PC-3 (cell line): ENCODE data around the gene GDPD5. TPM values are rescaled to one million over a fixed set of nuclear protein-coding genes. Genes with fewer than 3 reads are reported as not detected.

Source experiments
- ATAC-seq: fragments of 200-7000 bp; cut with Tn5 transposase; 2 replicates; pipeline ENCODE4 v1.9.1; 2020; ENCODE audit warnings: mild to moderate bottlenecking, moderate library complexity
- BruUV-seq: library from RNA; stranded (reverse); fragments of 400-500 nt; replicated peaks from 2 replicates; lab custom pipeline; 2021; lab: Mats Ljungman, UMichigan
- CTCF ChIA-PET: fragments of 300-600 bp; sonication (Branson Sonifier 250); formaldehyde crosslinking; loops from one replicate; lab custom pipeline; 2022; ENCODE audit warnings: antibody characterized with exemption; lab: Charles Lee
- POLR2A ChIA-PET: fragments of 300-600 bp; sonication (Branson Sonifier 250); formaldehyde crosslinking; loops from one replicate; lab custom pipeline; 2022; ENCODE audit warnings: antibody characterized with exemption; ENCODE audit not compliant: unreplicated experiment; lab: Charles Lee
- DNase-seq: peaks from one replicate; pipeline ENCODE4 v3.0.0-alpha.2; 2015
- H2AFZ ChIP-seq: fragments of 300-600 bp; sonication (generic); 2 replicates; pipeline ENCODE4 v1.6.0; 2016; ENCODE audit warnings: antibody characterized with exemption, low read length
- H3F3A ChIP-seq: fragments of 300-600 bp; sonication (generic); one replicate; pipeline ENCODE4 v1.6.0; 2017; ENCODE audit warnings: antibody characterized with exemption, low read length, control low read depth, mild to moderate bottlenecking; ENCODE audit not compliant: unreplicated experiment
- H3K27ac ChIP-seq: fragments of 300-600 bp; sonication (generic); 2 replicates; pipeline ENCODE4 v1.5.1; 2016; ENCODE audit warnings: mild to moderate bottlenecking, low read length
- H3K27me3 ChIP-seq: fragments of 300-600 bp; sonication (generic); 2 replicates; pipeline ENCODE4 v1.6.1; 2016; ENCODE audit warnings: low read length, mixed read lengths
- H3K36me3 ChIP-seq: fragments of 300-600 bp; sonication (generic); 2 replicates; pipeline ENCODE4 v1.6.1; 2016; ENCODE audit warnings: low read depth, mixed run types, low read length, mixed read lengths
- H3K4me1 ChIP-seq: fragments of 300-600 bp; sonication (generic); 2 replicates; pipeline ENCODE4 v1.5.1; 2016; ENCODE audit warnings: low read length; ENCODE audit not compliant: insufficient read depth
- H3K4me2 ChIP-seq: fragments of 300-600 bp; sonication (generic); 2 replicates; pipeline ENCODE4 v1.6.0; 2016; ENCODE audit warnings: low read length
- H3K4me3 ChIP-seq: fragments of 300-600 bp; sonication (generic); 2 replicates; pipeline ENCODE4 v1.5.1; 2016; ENCODE audit warnings: mild to moderate bottlenecking, low read length, mixed read lengths
- H3K79me2 ChIP-seq: fragments of 300-600 bp; sonication (generic); 2 replicates; pipeline ENCODE4 v1.6.1; 2017; ENCODE audit warnings: low read length, mixed read lengths
- H3K9ac ChIP-seq: fragments of 300-600 bp; sonication (generic); 2 replicates; pipeline ENCODE4 v1.6.0; 2016; ENCODE audit warnings: mild to moderate bottlenecking, low read length
- H3K9me2 ChIP-seq: fragments of 300-600 bp; sonication (generic); replicated peaks from 2 replicates; pipeline ENCODE4 v1.6.1; 2016; ENCODE audit warnings: mixed run types, low read length, mixed read lengths
- H3K9me3 ChIP-seq: fragments of 300-600 bp; sonication (generic); 2 replicates; pipeline ENCODE4 v1.6.1; 2016; ENCODE audit warnings: low read length, mixed read lengths
- H4K20me1 ChIP-seq: fragments of 300-600 bp; sonication (generic); 2 replicates; pipeline ENCODE4 v1.6.1; 2016; ENCODE audit warnings: low read length, mixed read lengths
- EZH2 ChIP-seq: fragments of 300-600 bp; sonication (generic); IDR thresholded peaks from one replicate; pipeline ENCODE4 v1.6.1; 2017; ENCODE audit warnings: antibody characterized with exemption, mild to moderate bottlenecking, low read length; ENCODE audit not compliant: unreplicated experiment
- EZH2phosphoT487 ChIP-seq: fragments of 300-600 bp; sonication (generic); IDR thresholded peaks from 2 replicates; pipeline ENCODE4 v1.6.1; 2018; ENCODE audit warnings: mild to moderate bottlenecking, antibody characterized with exemption, low read length, borderline replicate concordance
- intact Hi-C: fragments of 100-400 bp; cut with micrococcal nuclease; formaldehyde crosslinking; loops from 2 replicates; pipeline ENCODE4 v1.9.0; 2023
- total RNA-seq: library from RNA; depleted of rRNA; stranded (reverse); fragments of >200 nt; gene quantifications from 2 replicates; pipeline ENCODE4 v1.2.3, GENCODE V29; 2014
- TF ChIP-seq, protein P1 (sequence below): fragments of 300-600 bp; sonication (generic); conservative IDR thresholded peaks from 2 replicates; pipeline ENCODE4 v1.5.1; 2017; ENCODE audit warnings: antibody characterized with exemption, low read depth, mild to moderate bottlenecking, low read length

GDPD5 gene
- total RNA-seq, 1 experiment from 2014 or later, result 21.4 TPM

DNA sequence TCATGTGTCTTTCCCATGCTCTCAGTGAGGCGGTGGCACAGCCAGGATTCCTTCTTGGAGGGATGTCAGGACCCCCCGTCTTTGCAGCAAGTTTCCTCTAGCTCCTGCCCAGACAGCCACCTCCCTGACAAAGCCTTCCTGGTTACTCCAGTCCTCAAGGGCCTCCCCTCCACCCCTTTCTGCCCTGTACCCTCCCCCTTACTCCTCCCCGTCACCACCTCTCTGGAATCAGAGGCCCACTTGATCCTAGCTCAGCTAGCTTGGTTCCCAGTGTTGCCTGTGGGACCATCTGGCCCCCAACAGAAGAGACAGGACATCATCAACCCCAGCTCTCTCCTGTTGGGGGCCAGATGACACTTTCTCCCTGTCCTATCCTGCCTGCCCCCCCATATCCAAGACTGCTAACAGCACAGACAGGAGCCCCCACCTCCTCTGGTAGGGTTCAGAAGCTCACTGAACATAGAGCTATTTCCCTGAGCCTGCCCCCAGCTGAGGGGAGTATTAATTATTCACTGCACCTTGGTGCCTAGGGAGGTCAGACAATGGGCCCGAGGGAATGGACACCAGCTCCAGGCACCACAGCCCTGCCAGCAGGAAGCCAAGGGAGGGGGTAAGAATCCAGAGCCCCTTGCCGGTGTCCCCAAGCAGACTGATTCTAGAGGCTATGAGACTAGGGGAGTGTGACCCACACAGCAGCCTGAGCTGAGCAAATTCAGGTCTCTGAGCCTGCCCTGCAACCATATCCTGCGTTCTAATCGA lies 3.3 kb downstream of the GDPD5 start:
- DNase-seq, result no peak
- no TSS peak for BruUV-seq
- H3K27me3 ChIP-seq, result no peaks in the 10 kb centered on the region
- CTCF ChIA-PET, result no interaction called here
- H3K9me3 ChIP-seq, result no peaks in the 10 kb centered on the region
- H3K36me3 ChIP-seq, result no peaks in the 10 kb centered on the region
- H2AFZ ChIP-seq, result no peak overlapping the region
- H3F3A ChIP-seq, result no peaks in the 10 kb centered on the region
- H3K27ac ChIP-seq, result no peak overlapping the region
- no peak overlapping the region for H3K4me2 ChIP-seq
- H3K79me2 ChIP-seq, result peaks cover 11% of the 10 kb centered on the region; the same call in 1 of the 2 replicates
- H3K4me3 ChIP-seq, result no peak overlapping the region
- H3K9me2 ChIP-seq, result no peaks in the 10 kb centered on the region
- POLR2A ChIA-PET, result no interaction called here
- no peak overlapping the region for H3K9ac ChIP-seq
- ATAC-seq, result no peak
- H3K4me1 ChIP-seq, result peaks cover 20% of the 10 kb centered on the region
- no peaks in the 10 kb centered on the region for H4K20me1 ChIP-seq
- TF ChIP-seq, protein P1, sequence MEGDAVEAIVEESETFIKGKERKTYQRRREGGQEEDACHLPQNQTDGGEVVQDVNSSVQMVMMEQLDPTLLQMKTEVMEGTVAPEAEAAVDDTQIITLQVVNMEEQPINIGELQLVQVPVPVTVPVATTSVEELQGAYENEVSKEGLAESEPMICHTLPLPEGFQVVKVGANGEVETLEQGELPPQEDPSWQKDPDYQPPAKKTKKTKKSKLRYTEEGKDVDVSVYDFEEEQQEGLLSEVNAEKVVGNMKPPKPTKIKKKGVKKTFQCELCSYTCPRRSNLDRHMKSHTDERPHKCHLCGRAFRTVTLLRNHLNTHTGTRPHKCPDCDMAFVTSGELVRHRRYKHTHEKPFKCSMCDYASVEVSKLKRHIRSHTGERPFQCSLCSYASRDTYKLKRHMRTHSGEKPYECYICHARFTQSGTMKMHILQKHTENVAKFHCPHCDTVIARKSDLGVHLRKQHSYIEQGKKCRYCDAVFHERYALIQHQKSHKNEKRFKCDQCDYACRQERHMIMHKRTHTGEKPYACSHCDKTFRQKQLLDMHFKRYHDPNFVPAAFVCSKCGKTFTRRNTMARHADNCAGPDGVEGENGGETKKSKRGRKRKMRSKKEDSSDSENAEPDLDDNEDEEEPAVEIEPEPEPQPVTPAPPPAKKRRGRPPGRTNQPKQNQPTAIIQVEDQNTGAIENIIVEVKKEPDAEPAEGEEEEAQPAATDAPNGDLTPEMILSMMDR, result no peak
- no peak for TF ChIP-seq EZH2
- no peak for TF ChIP-seq EZH2phosphoT487
- intact Hi-C loops, result no loop called here

DNA sequence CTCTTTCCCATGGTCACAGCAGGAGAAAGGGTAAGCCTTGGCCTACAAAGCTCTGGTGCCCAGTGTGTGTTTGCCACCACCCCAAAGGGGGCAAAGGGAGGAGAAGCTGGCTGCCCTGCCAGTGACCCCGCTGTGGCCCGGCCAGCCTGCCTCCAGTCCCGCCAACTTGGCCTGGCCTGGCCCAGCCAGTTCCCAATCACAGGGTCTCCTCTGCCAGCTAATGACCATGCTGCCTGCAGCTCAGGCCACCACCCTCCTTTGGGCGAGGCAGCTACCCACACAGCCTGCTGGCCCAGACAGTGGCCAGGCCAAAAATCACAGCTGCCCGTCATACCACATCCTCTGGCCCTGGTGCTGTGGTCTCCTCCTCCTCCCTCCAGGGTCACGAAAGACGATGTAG lies 5.1 kb downstream of the GDPD5 start:
- ChIA-PET CTCF (no interaction called here), POLR2A (no interaction called here)
- ATAC-seq (no peak), DNase-seq (no peak)
- H3K9ac ChIP-seq, result no peak overlapping the region
- no peak overlapping the region for H3K4me3 ChIP-seq
- no peak overlapping the region for H2AFZ ChIP-seq
- H3K9me3 ChIP-seq, result no peaks in the 10 kb centered on the region
- intact Hi-C loops, result no loop called here
- H3K4me2 ChIP-seq, result no peak overlapping the region
- H3K27ac ChIP-seq, result no peak overlapping the region
- H3K4me1 ChIP-seq, result peaks cover 15% of the 10 kb centered on the region
- H3K27me3 ChIP-seq, result no peaks in the 10 kb centered on the region
- 0 out of 2 replicates have a peak, but pooled peaks cover 7% of the 10 kb centered on the region for H3K79me2 ChIP-seq
- BruUV-seq, result no TSS peak
- no peak for TF ChIP-seq EZH2
- TF ChIP-seq EZH2phosphoT487, result no peak
- TF ChIP-seq, protein P1, result no peak
- H3K9me2 ChIP-seq, result no peaks in the 10 kb centered on the region
- no peaks in the 10 kb centered on the region for H4K20me1 ChIP-seq
- H3F3A ChIP-seq, result no peaks in the 10 kb centered on the region
- H3K36me3 ChIP-seq, result no peaks in the 10 kb centered on the region
